Loucy (cell line): ENCODE data around the gene ATAD2B.

Source experiments
- EZH2phosphoT487 ChIP-seq: fragments of 200-600 bp; IDR thresholded peaks from 2 replicates; pipeline ENCODE4 v1.6.1; 2018; ENCODE audit warnings: antibody characterized with exemption, mild to moderate bottlenecking, moderate library complexity, borderline replicate concordance
- TF ChIP-seq, protein P1 (sequence below): fragments of 200-600 bp; sonication (generic); conservative IDR thresholded peaks from 2 replicates; pipeline ENCODE4 v1.5.1; 2014; ENCODE audit warnings: mild to moderate bottlenecking, antibody characterized with exemption, low read length

DNA sequence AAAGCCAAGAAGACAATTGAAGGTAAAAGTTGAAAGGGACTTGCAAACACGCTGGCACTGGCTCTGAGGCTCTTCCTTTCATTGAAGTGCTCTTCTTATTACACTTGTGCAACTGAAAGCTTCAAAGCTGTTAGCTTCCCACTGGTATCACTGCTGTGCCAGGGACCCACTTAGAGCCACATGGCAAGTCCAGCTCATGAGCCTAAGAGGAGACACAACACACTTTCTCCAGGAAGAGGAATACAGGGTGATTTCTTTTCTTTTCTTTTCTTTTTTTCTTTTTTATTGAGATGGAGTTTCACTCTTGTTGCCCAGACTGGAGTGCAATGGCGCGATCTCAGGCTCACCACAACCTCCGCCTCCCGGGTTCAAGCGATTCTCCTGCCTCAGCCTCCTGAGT is 218.2 kb downstream of the ATAD2B start:
- TF ChIP-seq, protein P1, sequence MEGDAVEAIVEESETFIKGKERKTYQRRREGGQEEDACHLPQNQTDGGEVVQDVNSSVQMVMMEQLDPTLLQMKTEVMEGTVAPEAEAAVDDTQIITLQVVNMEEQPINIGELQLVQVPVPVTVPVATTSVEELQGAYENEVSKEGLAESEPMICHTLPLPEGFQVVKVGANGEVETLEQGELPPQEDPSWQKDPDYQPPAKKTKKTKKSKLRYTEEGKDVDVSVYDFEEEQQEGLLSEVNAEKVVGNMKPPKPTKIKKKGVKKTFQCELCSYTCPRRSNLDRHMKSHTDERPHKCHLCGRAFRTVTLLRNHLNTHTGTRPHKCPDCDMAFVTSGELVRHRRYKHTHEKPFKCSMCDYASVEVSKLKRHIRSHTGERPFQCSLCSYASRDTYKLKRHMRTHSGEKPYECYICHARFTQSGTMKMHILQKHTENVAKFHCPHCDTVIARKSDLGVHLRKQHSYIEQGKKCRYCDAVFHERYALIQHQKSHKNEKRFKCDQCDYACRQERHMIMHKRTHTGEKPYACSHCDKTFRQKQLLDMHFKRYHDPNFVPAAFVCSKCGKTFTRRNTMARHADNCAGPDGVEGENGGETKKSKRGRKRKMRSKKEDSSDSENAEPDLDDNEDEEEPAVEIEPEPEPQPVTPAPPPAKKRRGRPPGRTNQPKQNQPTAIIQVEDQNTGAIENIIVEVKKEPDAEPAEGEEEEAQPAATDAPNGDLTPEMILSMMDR: no peak
- TF ChIP-seq EZH2phosphoT487: no peak
